H9 (cell line): ENCODE data around the gene KCND2. TPM values are rescaled to one million over a fixed set of nuclear protein-coding genes. Genes with fewer than 3 reads are reported as not detected.
"Not testable (repeated sequence)": the region's sequence is repeated elsewhere in the genome, so short reads cannot be mapped to it uniquely, and the experiment has no call there.

Experiments used
- DNase-seq: peaks from one replicate; pipeline ENCODE4 v3.0.0-alpha.2; 2017
- H2AFZ ChIP-seq: one replicate; pipeline ENCODE4 v1.6.1; 2013; ENCODE audit warnings: mild to moderate bottlenecking, low read length, control low read depth, moderate library complexity
- H2AK5ac ChIP-seq: 2 replicates; pipeline ENCODE4 v1.6.1; 2013; ENCODE audit warnings: low read length, control low read depth, mixed read lengths; ENCODE audit not compliant: insufficient read length
- H2BK120ac ChIP-seq: one replicate; pipeline ENCODE4 v1.6.1; 2013; ENCODE audit warnings: low read depth, mild to moderate bottlenecking, low read length, control low read depth, inconsistent platforms; ENCODE audit not compliant: poor library complexity, severe bottlenecking
- H2BK12ac ChIP-seq: 2 replicates; pipeline ENCODE4 v1.6.1; 2013; ENCODE audit warnings: low read length, control low read depth, mixed read lengths, low read depth; ENCODE audit not compliant: insufficient read length
- H2BK15ac ChIP-seq: 2 replicates; pipeline ENCODE4 v1.6.1; 2013; ENCODE audit warnings: low read depth, low read length, control low read depth
- H2BK20ac ChIP-seq: one replicate; pipeline ENCODE4 v1.6.1; 2013; ENCODE audit warnings: low read depth, mild to moderate bottlenecking, low read length, control low read depth, inconsistent platforms; ENCODE audit not compliant: poor library complexity, severe bottlenecking
- H2BK5ac ChIP-seq: 2 replicates; pipeline ENCODE4 v1.6.1; 2013; ENCODE audit warnings: low read length, control low read depth, mixed read lengths; ENCODE audit not compliant: insufficient read length
- H3K14ac ChIP-seq: 2 replicates; pipeline ENCODE4 v1.6.1; 2013; ENCODE audit warnings: low read length, control low read depth; ENCODE audit not compliant: insufficient read depth
- H3K18ac ChIP-seq: 2 replicates; pipeline ENCODE4 v1.6.1; 2013; ENCODE audit warnings: low read depth, mild to moderate bottlenecking, mixed read lengths, low read length, control low read depth; ENCODE audit not compliant: insufficient read length
- H3K23ac ChIP-seq: 2 replicates; pipeline ENCODE4 v1.6.1; 2013; ENCODE audit warnings: low read length, control low read depth, mixed read lengths, low read depth; ENCODE audit not compliant: insufficient read length
- H3K23me2 ChIP-seq: 2 replicates; pipeline ENCODE4 v1.6.1; 2013; ENCODE audit warnings: low read depth, mild to moderate bottlenecking, mixed read lengths, low read length, control low read depth; ENCODE audit not compliant: insufficient read length, poor library complexity, severe bottlenecking
- H3K27ac ChIP-seq: 2 replicates; pipeline ENCODE4 v1.5.1; 2013; ENCODE audit warnings: low read length, control low read depth, mixed read lengths, low read depth; ENCODE audit not compliant: insufficient read length
- H3K27me3 ChIP-seq: 2 replicates; pipeline ENCODE4 v1.6.1; 2013; ENCODE audit warnings: low read length, control low read depth, inconsistent platforms; ENCODE audit not compliant: insufficient read depth
- H3K4ac ChIP-seq: 2 replicates; pipeline ENCODE4 v1.6.1; 2013; ENCODE audit warnings: low read depth, mild to moderate bottlenecking, control low read depth, inconsistent platforms, low read length, moderate library complexity
- H3K4me1 ChIP-seq: 2 replicates; pipeline ENCODE4 v1.6.1; 2013; ENCODE audit warnings: low read length, control low read depth, inconsistent platforms; ENCODE audit not compliant: insufficient read depth
- H3K4me2 ChIP-seq: 2 replicates; pipeline ENCODE4 v1.6.1; 2013; ENCODE audit warnings: low read length, control low read depth, mixed read lengths; ENCODE audit not compliant: insufficient read length, insufficient read depth
- H3K56ac ChIP-seq: 2 replicates; pipeline ENCODE4 v1.6.1; 2013; ENCODE audit warnings: low read depth, mild to moderate bottlenecking, mixed read lengths, low read length, control low read depth; ENCODE audit not compliant: insufficient read length
- H3K79me1 ChIP-seq: 2 replicates; pipeline ENCODE4 v1.6.1; 2013; ENCODE audit warnings: low read depth, mild to moderate bottlenecking, moderate library complexity, low read length, control low read depth, inconsistent platforms; ENCODE audit not compliant: insufficient read depth, poor library complexity, severe bottlenecking
- H3K79me2 ChIP-seq: 2 replicates; pipeline ENCODE4 v1.6.1; 2013; ENCODE audit warnings: low read length, control low read depth, inconsistent platforms; ENCODE audit not compliant: insufficient read depth
- H3K9ac ChIP-seq: 2 replicates; pipeline ENCODE4 v1.6.1; 2013; ENCODE audit warnings: low read length, control low read depth, mixed read lengths; ENCODE audit not compliant: insufficient read length; ENCODE audit errors: extremely low read depth
- H3K9me3 ChIP-seq: one replicate; pipeline ENCODE4 v1.6.1; 2013; ENCODE audit warnings: low read depth, low read length, inconsistent platforms; ENCODE audit not compliant: control insufficient read depth
- H3T11ph ChIP-seq: one replicate; pipeline ENCODE4 v1.6.1; 2013; ENCODE audit warnings: mild to moderate bottlenecking, low read length, control low read depth, inconsistent platforms
- H4K20me1 ChIP-seq: one replicate; pipeline ENCODE4 v1.6.1; 2013; ENCODE audit not compliant: control insufficient read depth, insufficient read length, insufficient read depth
- H4K5ac ChIP-seq: 2 replicates; pipeline ENCODE4 v1.6.1; 2013; ENCODE audit warnings: low read depth, mild to moderate bottlenecking, mixed read lengths, low read length, control low read depth; ENCODE audit not compliant: insufficient read length
- H4K8ac ChIP-seq: replicated peaks from 2 replicates; pipeline ENCODE4 v1.6.1; 2013; ENCODE audit warnings: low read length, control low read depth, mixed read lengths, low read depth; ENCODE audit not compliant: insufficient read length
- H4K91ac ChIP-seq: 2 replicates; pipeline ENCODE4 v1.6.1; 2013; ENCODE audit warnings: low read depth, mild to moderate bottlenecking, moderate library complexity, mixed read lengths, low read length, control low read depth; ENCODE audit not compliant: insufficient read length
- H3K27ac Mint-ChIP-seq, 3 experiments: 2 replicates in 2 of 3; 3 replicates in 1 of 3; pipeline ENCODE4 v1.8.0; 2020 to 2021; ENCODE audit warnings: mixed read lengths in 3 of 3, mild to moderate bottlenecking in 1 of 3, moderate library complexity in 1 of 3
- H3K27me3 Mint-ChIP-seq: 2 replicates; pipeline ENCODE4 v1.8.0; 2021; ENCODE audit warnings: low read depth, mild to moderate bottlenecking, moderate library complexity, mixed read lengths
- H3K36me3 Mint-ChIP-seq, 3 experiments: 2 replicates in 2 of 3; 3 replicates in 1 of 3; pipeline ENCODE4 v1.8.0; 2020 to 2021; ENCODE audit warnings: low read depth in 3 of 3, mixed read lengths in 3 of 3; ENCODE audit not compliant: insufficient read depth in 1 of 3
- H3K4me1 Mint-ChIP-seq, 2 experiments: 2 replicates each; pipeline ENCODE4 v1.8.0; 2020; ENCODE audit warnings: mixed read lengths in 2 of 2
- H3K4me3 Mint-ChIP-seq, 2 experiments: 2 replicates in 1 of 2; 3 replicates in 1 of 2; pipeline ENCODE4 v1.8.0; 2020 to 2021; ENCODE audit warnings: mild to moderate bottlenecking in 2 of 2, mixed read lengths in 2 of 2, moderate library complexity in 1 of 2
- H3K9me3 Mint-ChIP-seq, 2 experiments: 2 replicates in 1 of 2; 3 replicates in 1 of 2; pipeline ENCODE4 v1.8.0; 2020; ENCODE audit warnings: mild to moderate bottlenecking in 2 of 2, mixed read lengths in 2 of 2, moderate library complexity in 1 of 2
- CTCF ChIP-seq: fragments of 200-600 bp; sonication (generic); conservative IDR thresholded peaks from 3 replicates; pipeline ENCODE4 v1.8.0; 2021; ENCODE audit warnings: antibody characterized with exemption, mild to moderate bottlenecking
- WGBS: extraction: QIAGEN DNeasy Blood & Tissue Kit; methylation state at CpG from one replicate; pipeline ENCODE4 v1.1.7; 2013; ENCODE audit warnings: missing lambda C conversion rate, low lambda C conversion rate, mixed read lengths; ENCODE audit not compliant: insufficient read length; ENCODE audit errors: extremely low coverage; 5-methylcytosine and 5-hydroxymethylcytosine counted together
- total RNA-seq: library from RNA; stranded (reverse); gene quantifications from 2 replicates; pipeline ENCODE4 v1.2.1, GENCODE V29; 2021

KCND2 gene
- total RNA-seq, 1 experiment from 2014 or later = 6.4 TPM

GRCh38 chr7:120700796-120701195 lies 427.8 kb downstream of the KCND2 start:
- Mint-ChIP-seq H3K4me3 (no peak overlapping the region), H3K4me1 (no peaks in the 10 kb centered on the region), H3K9me3 (peaks cover 3 to 6% of the 10 kb centered on the region in 2 experiments; a peak in 3 of 5 replicates), H3K27ac (no peak overlapping the region; a peak in 1 of 7 replicates), H3K36me3 (peaks cover 1 to 6% (median 2%) of the 10 kb centered on the region in 3 experiments; a peak in 3 of 7 replicates), H3K27me3 (no peaks in the 10 kb centered on the region)
- Histone ChIP-seq H3K27me3 (no peaks in the 10 kb centered on the region), H4K5ac (no peak overlapping the region), H3K4me1 (no peaks in the 10 kb centered on the region), H3K9me3 (no peaks in the 10 kb centered on the region), H3K14ac (no peak overlapping the region), H3K23me2 (no peaks in the 10 kb centered on the region), H3K27ac (no peak overlapping the region), H2BK20ac (no peak overlapping the region), H4K20me1 (no peaks in the 10 kb centered on the region), H4K91ac (no peak overlapping the region), H2AFZ (no peak overlapping the region), H2BK5ac (no peak overlapping the region), H3K79me1 (no peaks in the 10 kb centered on the region), H3T11ph (no peak overlapping the region), H3K4me2 (no peak overlapping the region), H3K4ac (no peak overlapping the region), H3K56ac (no peak overlapping the region), H3K79me2 (no peaks in the 10 kb centered on the region), H4K8ac (no peak overlapping the region), H2BK120ac (no peak overlapping the region), H3K23ac (no peak overlapping the region), H3K9ac (no peak overlapping the region), H2BK15ac (no peak overlapping the region), H2AK5ac (no peak overlapping the region), H3K18ac (no peak overlapping the region), H2BK12ac (no peak overlapping the region)
- no peak for TF ChIP-seq CTCF
- WGBS = no CpG with 5 or more reads among the region's 2 CpGs
- no peak for DNase-seq

- H4K20me1 ChIP-seq, H3K9ac ChIP-seq, H4K8ac ChIP-seq, H3K4me2 ChIP-seq, H3K79me1 ChIP-seq, H3K23ac ChIP-seq, H3K27me3 ChIP-seq, H3K9me3 Mint-ChIP-seq, H2BK12ac ChIP-seq, H2BK120ac ChIP-seq, H3K9me3 ChIP-seq, H2BK20ac ChIP-seq, H3K23me2 ChIP-seq, H3K18ac ChIP-seq, H2AK5ac ChIP-seq, H3K4me1 ChIP-seq, H3K36me3 Mint-ChIP-seq, H3K56ac ChIP-seq, H4K91ac ChIP-seq, H3K4me1 Mint-ChIP-seq, H2BK5ac ChIP-seq, H4K5ac ChIP-seq, H3T11ph ChIP-seq, H2AFZ ChIP-seq, H3K79me2 ChIP-seq, H3K27me3 Mint-ChIP-seq, DNase-seq, H3K27ac Mint-ChIP-seq, H3K4ac ChIP-seq, H3K14ac ChIP-seq, H3K4me3 Mint-ChIP-seq, H2BK15ac ChIP-seq, H3K27ac ChIP-seq: not testable (repeated sequence)
- no CpG with 5 or more reads among the region's 1 CpG for WGBS
Observed at GRCh38 chr7:120702408-120702807, 429.4 kb downstream of the KCND2 start.
